Omental fat pad (tissue), 4 donors: ENCODE data around the gene SLC43A2. TPM values are rescaled to one million over a fixed set of nuclear protein-coding genes. Genes with fewer than 3 reads are reported as not detected.

Experiments used
- ATAC-seq: fragments of 150-250 bp; one replicate; pipeline ENCODE4 v1.9.1; 2016; ENCODE audit warnings: mild to moderate bottlenecking, moderate library complexity; ENCODE audit not compliant: low FRiP score
- DNase-seq: peaks from one replicate; pipeline ENCODE4 v3.0.0-alpha.2; 2019; ENCODE audit warnings: low spot score
- CTCF ChIP-seq, 3 donors: fragments of 450-650 bp; IDR thresholded peaks; one replicate each; pipeline ENCODE4 v1.5.1; 2016 to 2017; ENCODE audit warnings: antibody characterized with exemption in 3 of 3, mild to moderate bottlenecking in 3 of 3, moderate library complexity in 2 of 3
- total RNA-seq, 4 donors: library from RNA; depleted of rRNA; stranded (reverse); fragments of >200 nt; gene quantifications; one replicate each; pipeline ENCODE4 v1.1.0, GENCODE V29; 2016

SLC43A2 gene
- total RNA-seq, 4 donors from 2014 or later, result 21.0 to 39.9 (median 23.1) TPM

DNA sequence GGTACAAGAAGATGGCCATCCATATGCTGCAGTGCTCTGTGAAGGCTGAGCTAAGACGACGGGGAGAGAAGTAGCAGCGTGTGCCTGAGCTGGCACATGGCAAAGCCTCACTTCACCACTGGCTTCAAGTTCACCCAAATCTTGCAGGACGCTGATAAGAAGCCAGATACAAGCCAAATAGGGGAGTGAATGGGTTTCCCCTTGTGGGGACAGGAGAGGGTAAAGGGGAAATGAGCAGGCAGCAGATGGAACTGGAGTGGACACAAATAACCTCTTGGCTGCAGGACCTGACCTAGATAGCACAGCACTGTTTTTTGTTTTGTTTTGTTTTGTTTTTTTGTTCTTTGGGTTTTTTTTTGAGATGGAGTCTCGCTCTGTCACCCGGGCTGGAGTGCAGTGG is 45.1 kb downstream of the SLC43A2 start:
- DNase-seq, result no peak
- TF ChIP-seq CTCF (IDR thresholded peaks at IDR 0.05), result no peak
- no peak for ATAC-seq

DNA sequence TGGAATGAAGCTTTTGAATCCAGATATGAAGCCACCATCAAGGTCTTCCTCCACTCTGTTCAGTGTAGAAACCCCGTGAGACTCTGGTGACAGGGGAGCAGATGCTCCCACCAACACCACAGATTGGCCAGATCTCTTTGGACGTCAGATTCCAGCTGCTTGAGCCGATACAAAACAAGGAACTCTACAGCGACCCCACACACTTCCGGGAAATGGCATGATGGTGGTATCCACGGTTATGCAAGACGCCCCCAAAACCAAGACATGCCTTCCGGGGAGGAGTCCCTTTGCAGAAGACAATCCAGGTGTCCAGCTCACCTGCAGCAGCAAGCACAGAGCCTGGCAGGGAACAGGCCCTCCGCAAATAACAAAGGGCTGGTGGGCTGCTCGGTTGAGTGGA is 46.3 kb downstream of the SLC43A2 start:
- no peak for TF ChIP-seq CTCF (IDR thresholded peaks at IDR 0.05)
- DNase-seq (no peak), ATAC-seq (no peak)

GRCh38 chr17:1580979-1581676 is 47.5 kb downstream of the SLC43A2 start:
- no peak for TF ChIP-seq CTCF (IDR thresholded peaks at IDR 0.05)
- DNase-seq (no peak), ATAC-seq (no peak)

DNA sequence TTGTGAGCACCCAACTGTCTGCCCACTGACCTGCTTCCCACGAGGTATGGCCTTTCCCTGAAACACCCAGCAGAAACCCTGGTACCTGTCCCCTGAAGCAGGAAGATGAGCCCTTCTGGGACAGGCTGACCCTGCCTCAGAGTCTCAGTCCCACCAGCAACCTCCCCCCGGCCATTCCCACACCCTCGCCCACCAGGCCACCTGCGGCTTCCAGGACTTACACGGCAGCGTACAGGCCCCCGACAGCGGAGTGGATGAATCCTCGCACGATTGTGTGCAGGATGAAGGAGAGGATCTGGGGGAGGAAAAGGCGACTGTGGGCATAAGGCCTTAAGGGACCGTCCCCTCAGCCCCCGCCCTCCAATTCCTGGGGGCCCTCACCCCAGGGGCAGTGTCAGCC is 50.6 kb downstream of the SLC43A2 start:
- DNase-seq (no peak), ATAC-seq (no peak)
- TF ChIP-seq CTCF (IDR thresholded peaks at IDR 0.05), result no peak

DNA sequence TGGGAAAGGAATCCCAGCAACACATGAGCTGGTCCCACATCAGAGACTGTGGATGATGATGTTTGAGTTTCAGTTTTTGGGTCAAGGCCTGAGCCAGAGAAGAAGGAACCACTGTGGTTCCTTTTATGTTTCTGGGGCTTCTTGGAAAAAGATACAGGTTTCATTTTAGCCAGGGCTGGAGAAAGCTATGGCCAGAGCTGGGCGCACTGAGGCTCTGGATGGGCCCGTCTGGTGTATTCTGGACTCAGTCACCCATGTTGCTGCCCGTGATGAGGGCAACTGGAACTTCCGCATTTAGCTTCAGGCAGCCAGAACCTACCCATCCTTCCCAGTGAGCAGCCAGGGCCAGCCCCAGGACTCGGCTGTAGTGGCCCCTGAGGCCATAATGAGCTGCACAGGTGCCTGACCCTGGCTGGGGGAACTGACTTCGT is 51.0 kb downstream of the SLC43A2 start:
- no peak for DNase-seq
- no peak for TF ChIP-seq CTCF (IDR thresholded peaks at IDR 0.05)
- peak; percentile 3 for ATAC-seq

DNA sequence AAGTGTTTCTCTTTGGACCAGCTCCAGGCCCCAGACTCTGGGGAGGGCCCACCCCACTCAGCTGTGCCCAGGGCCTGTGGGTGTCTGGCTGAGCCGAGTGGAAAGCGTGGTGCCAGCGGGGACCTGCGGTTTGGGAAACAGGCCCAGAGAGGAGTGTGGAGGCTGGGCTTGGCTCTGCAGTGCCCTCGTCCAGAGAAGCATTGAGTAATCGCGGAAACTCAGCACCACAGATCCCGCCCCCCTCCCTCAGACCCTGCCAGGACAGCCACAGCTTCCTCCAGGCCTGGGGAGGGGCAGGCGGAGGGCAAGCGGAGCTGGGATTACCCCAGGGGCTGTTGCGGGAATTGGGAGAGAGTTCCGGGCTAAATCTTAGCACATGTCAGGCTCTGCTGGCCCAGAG is 51.5 kb downstream of the SLC43A2 start:
- no peak for TF ChIP-seq CTCF (IDR thresholded peaks at IDR 0.05)
- ATAC-seq, result peak; percentile 87
- peak; percentile 68 for DNase-seq

GRCh38 chr17:1576500-1576899 is 52.1 kb downstream of the SLC43A2 start:
- DNase-seq, result no peak
- no peak for TF ChIP-seq CTCF (IDR thresholded peaks at IDR 0.05)
- no peak for ATAC-seq
